ENCODE data around the gene TTC8. TPM values are rescaled to one million over a fixed set of nuclear protein-coding genes. Genes with fewer than 3 reads are reported as not detected.
"Not testable (repeated sequence)": the region's sequence is repeated elsewhere in the genome, so short reads cannot be mapped to it uniquely, and the experiment has no call there.

The TTC8 gene
- total and polyA plus RNA-seq, 9 donors: 40.3 to 98.1 (median 66.4) TPM

DNA sequence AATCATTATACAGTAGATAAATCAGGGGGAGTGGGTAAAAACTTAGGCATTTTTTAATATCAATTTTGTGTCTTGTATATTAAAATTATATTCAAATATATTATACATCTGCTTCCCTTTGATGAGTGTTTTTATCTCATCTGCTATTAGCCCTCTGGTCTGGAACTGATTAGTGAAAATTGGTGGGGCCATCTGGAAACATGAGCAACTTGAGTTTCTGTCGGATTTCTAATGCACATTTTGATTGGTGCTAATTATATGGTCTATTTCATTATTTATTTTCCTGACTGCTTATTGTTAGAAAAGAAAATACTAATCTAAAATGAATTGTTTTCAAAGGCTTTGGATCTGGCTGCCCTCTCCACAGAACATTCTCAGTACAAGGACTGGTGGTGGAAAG is 28.2 kb downstream of the TTC8 start:
- WGBS, 3 donors: 73 to 80% (median 76%) methylated on average over 1 of the region's 1 CpG
- no peak for TF ChIP-seq POLR2A (IDR thresholded peaks at IDR 0.05)
- TF ChIP-seq EP300 (IDR thresholded peaks at IDR 0.05): no peak
- TF ChIP-seq, protein P1, sequence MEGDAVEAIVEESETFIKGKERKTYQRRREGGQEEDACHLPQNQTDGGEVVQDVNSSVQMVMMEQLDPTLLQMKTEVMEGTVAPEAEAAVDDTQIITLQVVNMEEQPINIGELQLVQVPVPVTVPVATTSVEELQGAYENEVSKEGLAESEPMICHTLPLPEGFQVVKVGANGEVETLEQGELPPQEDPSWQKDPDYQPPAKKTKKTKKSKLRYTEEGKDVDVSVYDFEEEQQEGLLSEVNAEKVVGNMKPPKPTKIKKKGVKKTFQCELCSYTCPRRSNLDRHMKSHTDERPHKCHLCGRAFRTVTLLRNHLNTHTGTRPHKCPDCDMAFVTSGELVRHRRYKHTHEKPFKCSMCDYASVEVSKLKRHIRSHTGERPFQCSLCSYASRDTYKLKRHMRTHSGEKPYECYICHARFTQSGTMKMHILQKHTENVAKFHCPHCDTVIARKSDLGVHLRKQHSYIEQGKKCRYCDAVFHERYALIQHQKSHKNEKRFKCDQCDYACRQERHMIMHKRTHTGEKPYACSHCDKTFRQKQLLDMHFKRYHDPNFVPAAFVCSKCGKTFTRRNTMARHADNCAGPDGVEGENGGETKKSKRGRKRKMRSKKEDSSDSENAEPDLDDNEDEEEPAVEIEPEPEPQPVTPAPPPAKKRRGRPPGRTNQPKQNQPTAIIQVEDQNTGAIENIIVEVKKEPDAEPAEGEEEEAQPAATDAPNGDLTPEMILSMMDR (IDR thresholded peaks at IDR 0.05): no peak
- H3K27me3 ChIP-seq: no peaks in the 10 kb centered on the region
- DNase-seq: no peak
- peak overlapping the region in 1 of 2 donors; percentile 55 for H3K27ac ChIP-seq
- H3K4me1 ChIP-seq (ENCODE audit: insufficient read depth): peaks cover 3% of the 10 kb centered on the region
- H3K36me3 ChIP-seq: no peaks in the 10 kb centered on the region
- no peaks in the 10 kb centered on the region for H3K9me3 ChIP-seq
- intact Hi-C loops (cut with DNase I): no loop called here
- no peak overlapping the region for H3K4me3 ChIP-seq

DNA sequence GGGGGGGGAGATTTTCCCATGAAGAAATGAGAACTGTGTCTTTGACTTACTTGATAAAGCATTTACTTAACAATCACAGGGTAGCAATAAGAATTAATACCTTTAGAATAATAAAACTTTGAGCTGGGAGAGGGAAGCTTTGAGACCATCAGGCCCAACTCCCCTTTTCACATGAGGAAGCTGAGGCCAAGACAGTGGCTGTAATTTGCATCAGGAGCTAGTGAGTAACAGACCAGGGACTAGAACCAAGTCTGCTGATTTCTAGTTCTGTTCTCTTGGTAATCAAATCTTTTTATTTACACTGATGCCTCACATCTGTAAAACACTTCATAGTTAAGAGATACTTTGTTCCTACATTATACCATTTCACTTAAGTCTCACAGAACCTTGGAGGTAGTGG is 28.7 kb downstream of the TTC8 start:
- TF ChIP-seq EP300 (IDR thresholded peaks at IDR 0.05): no peak
- no peak for TF ChIP-seq POLR2A (IDR thresholded peaks at IDR 0.05)
- TF ChIP-seq, protein P1 (IDR thresholded peaks at IDR 0.05): no peak
- H3K4me3 ChIP-seq: no peak overlapping the region
- H3K36me3 ChIP-seq: no peaks in the 10 kb centered on the region
- intact Hi-C loops (cut with DNase I): no loop called here
- H3K27ac ChIP-seq: peak overlapping the region in 1 of 2 donors; percentile 55
- no peaks in the 10 kb centered on the region for H3K27me3 ChIP-seq
- H3K9me3 ChIP-seq: no peaks in the 10 kb centered on the region
- DNase-seq: no peak
- H3K4me1 ChIP-seq (ENCODE audit: insufficient read depth): peaks cover 3% of the 10 kb centered on the region

DNA sequence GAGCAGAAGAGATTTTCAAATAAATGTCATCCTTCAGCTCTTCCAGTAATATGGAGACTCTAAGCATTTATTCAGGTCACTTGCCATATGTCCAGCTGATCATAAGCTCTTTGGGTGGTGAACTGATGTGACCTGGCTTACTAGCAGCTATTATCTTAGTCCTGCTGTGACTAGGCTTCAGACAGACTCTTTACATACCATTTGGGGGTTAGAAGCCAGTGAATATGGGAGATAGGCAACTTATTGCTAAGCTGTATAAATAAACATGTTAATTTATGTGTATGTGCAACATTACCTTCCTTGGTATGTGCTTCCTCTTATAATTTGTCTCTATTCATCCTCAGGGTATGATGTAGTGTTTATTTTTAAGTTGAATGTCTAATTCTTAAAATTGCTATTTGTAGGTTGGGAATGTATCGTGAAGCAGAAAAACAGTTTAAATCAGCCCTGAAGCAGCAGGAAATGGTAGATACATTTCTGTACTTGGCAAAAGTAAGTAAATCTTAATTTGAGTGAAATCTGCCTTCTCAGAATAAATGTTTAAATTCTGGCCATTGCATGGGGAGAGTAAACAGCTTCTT is 32.4 kb downstream of the TTC8 start:
- intact Hi-C loops (cut with DNase I): no loop called here
- no peak for DNase-seq
- Histone ChIP-seq H3K4me3 (no peak overlapping the region), H3K4me1 (ENCODE audit: insufficient read depth) (peaks cover 3% of the 10 kb centered on the region), H3K36me3 (no peaks in the 10 kb centered on the region), H3K9me3 (no peaks in the 10 kb centered on the region), H3K27ac (peak overlapping the region in 1 of 2 donors; percentile 61), H3K27me3 (no peaks in the 10 kb centered on the region)
- no peak for TF ChIP-seq EP300 (IDR thresholded peaks at IDR 0.05)
- no peak for TF ChIP-seq POLR2A (IDR thresholded peaks at IDR 0.05)
- TF ChIP-seq, protein P1 (IDR thresholded peaks at IDR 0.05): no peak
- 83 to 92% (median 85%) methylated on average over 1 of the region's 1 CpG for WGBS, 3 donors

DNA sequence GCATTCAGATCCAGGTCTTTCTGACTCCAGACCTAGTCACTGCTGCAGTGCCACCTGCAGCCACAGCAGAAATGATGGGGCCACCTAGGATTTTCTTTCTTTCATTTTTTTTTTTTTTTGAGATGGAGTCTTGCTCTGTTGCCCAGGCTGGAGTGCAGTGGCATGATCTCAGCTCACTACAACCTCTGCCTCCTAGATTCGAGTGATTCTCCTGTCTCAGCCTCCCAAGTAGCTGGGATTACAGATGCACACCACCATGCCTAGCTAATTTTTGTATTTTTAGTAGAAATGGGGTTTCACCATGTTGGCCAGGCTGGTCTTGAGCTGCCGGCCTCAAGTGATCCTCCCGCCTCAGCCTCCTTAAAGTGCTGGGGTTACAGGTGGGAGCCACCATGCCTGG is 33.4 kb downstream of the TTC8 start:
- 94 to 97% (median 96%) methylated on average over 3 of the region's 3 CpGs for WGBS, 3 donors
- intact Hi-C loops (cut with DNase I); H3K4me3 ChIP-seq; H3K4me1 ChIP-seq (ENCODE audit: insufficient read depth); H3K27me3 ChIP-seq; H3K36me3 ChIP-seq; H3K9me3 ChIP-seq; H3K27ac ChIP-seq; DNase-seq: not testable (repeated sequence)

DNA sequence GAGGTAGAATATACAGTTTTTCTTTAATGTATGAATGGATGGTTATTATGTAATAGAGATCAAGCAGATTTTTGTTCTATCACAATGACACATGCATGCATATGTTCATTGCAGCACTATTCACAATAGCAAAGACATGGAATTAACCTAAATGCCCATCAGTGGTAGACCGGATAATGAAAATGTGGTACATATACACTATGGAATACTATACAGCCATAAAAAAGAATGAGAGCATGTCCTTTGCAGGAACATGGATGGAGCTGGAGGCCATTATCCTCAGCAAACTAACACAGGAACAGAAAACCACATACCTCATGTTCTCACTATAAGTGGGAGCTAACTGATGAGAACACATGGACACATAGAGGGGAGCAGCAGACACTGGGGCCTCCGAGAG is 34.7 kb downstream of the TTC8 start:
- H3K27me3 ChIP-seq; H3K27ac ChIP-seq; H3K9me3 ChIP-seq; DNase-seq; H3K36me3 ChIP-seq; intact Hi-C loops (cut with DNase I); H3K4me1 ChIP-seq (ENCODE audit: insufficient read depth); H3K4me3 ChIP-seq: not testable (repeated sequence)
- 97 to 100% (median 98%) methylated on average over 2 of the region's 2 CpGs for WGBS, 3 donors
